ENCODE data around the gene ARHGEF7.
"Not testable (repeated sequence)": the region's sequence is repeated elsewhere in the genome, so short reads cannot be mapped to it uniquely, and the experiment has no call there.

ARHGEF7 gene

DNA sequence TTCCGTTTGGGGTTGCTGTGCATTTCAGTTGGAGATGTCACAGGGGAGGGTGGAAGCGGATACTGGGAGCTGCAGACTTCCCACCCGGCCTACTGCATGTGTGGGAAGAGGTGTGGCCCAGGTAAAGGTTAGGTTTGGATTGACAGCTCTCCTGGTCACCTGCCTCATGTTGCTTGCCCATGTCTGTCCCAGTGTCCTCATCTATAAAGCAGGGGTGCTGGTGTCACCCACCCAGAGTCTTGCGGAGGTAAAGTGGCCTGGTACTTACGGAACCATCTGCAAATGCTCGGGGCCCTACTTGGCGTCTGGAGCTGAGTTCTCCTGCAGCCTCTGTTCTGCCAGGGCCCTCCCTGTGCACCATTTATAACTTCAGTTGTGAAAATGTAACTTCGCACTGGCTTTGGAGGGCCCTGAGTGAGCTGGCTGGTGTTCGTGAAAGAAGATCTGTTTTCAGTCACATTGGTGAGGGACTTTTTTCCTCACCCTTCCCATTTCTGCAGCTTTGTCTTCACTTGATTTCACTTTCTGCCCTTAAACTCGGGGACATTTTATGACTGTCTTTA is 140.2 kb downstream of the ARHGEF7 start:
- no peak for DNase-seq (ENCODE audit: low spot score)

DNA sequence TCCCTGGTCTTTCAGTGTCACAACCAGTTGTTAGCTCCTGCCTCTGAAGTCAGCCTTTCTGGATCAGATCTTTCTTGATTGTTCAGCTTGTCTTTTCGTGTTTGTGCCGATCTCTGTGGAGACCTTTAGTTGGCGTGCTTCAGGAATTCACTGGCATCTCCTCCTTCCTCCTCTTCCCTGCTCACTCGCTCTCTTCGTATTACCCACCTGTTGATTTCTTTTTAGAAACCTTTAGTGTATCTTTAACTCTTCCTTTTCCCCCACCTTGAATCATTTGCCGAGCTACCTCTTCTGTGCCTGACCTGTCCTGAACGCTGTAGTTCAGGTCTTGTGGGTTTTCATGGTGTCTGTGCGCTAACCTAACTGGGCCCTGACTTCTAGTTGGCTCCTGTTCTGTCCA is 141.3 kb downstream of the ARHGEF7 start:
- no peak for DNase-seq (ENCODE audit: low spot score)

GRCh38 chr13:111256946-111257345 is 141.8 kb downstream of the ARHGEF7 start:
- no peak for DNase-seq (ENCODE audit: low spot score)

DNA sequence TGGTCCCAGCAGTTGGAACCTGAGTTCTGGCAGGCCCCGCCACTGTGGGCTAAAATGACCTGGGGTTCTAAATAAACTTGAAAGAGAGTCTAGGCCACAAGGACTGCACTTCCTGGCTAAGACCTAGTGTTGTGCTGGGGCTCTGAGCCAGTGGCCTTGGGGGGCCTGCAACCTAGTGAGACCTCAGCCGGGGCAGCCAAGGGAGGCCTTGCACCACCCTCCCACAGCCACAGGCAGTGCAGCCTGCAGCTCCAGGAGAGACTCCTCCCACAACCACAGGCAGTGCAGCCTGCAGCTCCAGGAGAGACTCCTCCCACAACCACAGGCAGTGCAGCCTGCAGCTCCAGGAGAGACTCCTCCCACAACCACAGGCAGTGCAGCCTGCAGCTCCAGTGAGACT is 142.8 kb downstream of the ARHGEF7 start:
- DNase-seq (ENCODE audit: low spot score), result not testable (repeated sequence)

GRCh38 chr13:111258637-111259036 is 143.5 kb downstream of the ARHGEF7 start:
- no peak for DNase-seq (ENCODE audit: low spot score)

DNA sequence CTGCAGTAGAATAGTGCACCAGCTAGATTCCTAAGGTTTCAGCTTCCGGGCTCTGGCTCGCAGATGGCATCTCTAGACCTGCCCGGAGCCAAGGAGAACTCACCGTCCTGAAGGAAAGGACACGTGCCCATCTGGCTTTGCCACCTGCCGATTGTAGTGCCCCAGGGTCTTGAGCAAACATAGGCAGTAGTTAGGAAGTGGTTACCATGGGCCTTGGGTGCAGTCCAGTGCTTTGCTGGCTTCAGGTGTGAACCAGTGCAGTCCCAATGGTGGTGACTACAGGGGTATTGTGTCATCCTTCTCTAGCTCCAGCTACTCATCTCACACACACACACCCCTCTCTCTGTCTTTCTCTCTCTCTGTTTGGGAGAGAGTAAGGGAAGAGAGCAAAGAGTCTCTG is 143.9 kb downstream of the ARHGEF7 start:
- DNase-seq (ENCODE audit: low spot score), result no peak

DNA sequence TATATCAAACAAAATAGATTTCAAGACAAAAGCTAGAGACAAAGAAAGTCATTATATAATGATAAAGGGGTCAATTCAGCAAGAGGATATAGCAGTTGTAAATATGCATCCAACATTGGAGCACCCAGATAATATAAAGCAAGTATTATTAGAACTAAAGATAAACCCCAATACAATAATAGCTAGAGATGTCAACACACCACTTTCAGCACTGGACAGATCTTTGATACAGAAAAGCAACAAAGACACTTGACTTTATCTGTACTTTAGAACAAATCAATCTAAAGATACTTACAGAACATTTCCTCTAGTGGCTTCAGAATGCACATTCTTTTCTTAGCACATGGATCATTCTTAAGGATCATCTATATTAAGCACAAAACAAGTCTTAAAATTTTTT is 146.2 kb downstream of the ARHGEF7 start:
- no peak for DNase-seq (ENCODE audit: low spot score)

- no peak for DNase-seq (ENCODE audit: low spot score)
These were observed 147.2 kb downstream of the ARHGEF7 start for GRCh38 chr13:111262281-111262680.

GRCh38 chr13:111262715-111263114 is 147.6 kb downstream of the ARHGEF7 start:
- DNase-seq (ENCODE audit: low spot score), result no peak

DNA sequence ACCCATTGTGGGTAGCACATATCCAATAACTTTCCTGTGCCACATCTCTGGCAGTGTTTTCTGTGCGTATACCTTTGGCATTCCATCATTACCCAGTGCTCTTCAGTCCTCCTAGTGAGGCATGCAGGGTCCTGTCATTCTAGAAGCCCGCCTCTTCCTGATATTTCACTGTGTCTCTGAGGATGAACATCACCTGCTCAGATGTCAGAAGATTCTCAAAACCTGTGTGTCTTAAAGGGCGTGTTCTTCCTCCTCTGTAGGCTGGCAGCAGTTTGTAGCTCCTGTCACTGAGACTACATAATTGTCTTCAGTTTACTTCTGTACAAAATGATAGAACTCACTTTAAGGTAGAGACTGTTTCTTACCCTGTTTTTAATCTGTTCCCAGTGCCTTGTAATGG is 148.5 kb downstream of the ARHGEF7 start:
- DNase-seq (ENCODE audit: low spot score), result no peak

DNA sequence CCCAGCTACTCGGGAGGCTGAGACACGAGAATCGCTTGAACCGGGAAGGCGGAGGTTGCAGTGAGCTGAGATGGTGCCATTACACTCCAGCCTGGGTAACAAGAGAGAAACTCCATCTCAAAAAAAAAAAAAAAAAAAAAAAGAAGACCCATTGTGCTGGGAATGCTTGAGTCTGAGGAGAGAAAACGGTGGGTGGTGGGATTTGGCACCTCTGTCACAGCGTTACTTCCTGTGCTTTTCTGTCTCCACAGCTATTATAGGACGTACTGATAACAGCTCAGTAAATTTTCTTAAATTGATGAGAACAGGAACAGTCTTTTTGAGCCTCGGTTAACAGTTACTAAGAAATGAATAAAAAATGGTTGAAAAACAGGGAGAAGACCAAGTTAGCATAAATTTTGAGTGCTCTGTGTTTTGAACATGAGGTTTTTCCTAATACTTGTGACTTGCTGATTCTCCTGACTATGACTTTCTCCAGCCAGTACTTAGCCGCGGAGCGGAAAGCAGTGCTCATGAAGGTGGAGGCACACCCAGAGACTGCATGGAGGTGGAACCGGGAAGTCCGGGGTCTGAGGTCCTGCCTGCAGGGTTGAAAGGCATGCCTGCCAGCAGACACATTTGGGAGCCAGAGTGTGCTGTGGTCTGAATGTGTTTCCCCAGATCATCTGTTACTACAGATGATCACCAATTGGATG is 150.0 kb downstream of the ARHGEF7 start:
- no peak for DNase-seq (ENCODE audit: low spot score)

DNA sequence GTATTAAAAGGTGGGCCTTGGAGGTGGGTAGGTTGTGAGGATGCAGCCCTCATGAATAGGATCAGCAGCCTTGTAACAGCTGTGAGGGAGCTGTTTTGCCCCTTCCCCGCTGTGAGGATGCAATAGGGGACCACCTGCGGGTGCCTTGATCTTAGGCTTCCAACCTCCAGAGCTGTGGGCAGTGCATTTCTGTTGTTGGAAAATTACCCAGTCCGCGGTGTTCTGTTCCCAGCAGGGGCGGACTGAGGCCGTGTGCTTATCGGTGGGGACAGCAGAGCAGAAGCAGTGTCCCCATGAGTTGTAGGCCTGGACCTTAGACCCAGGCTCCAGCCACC is 150.6 kb downstream of the ARHGEF7 start:
- DNase-seq (ENCODE audit: low spot score), result no peak

GRCh38 chr13:111267205-111267604 is 152.1 kb downstream of the ARHGEF7 start:
- no peak for DNase-seq (ENCODE audit: low spot score)

GRCh38 chr13:111267784-111268183 is 152.7 kb downstream of the ARHGEF7 start:
- no peak for DNase-seq (ENCODE audit: low spot score)

GRCh38 chr13:111269508-111269907 is 154.4 kb downstream of the ARHGEF7 start:
- no peak for DNase-seq (ENCODE audit: low spot score)

GRCh38 chr13:111270126-111270525 is 155.0 kb downstream of the ARHGEF7 start:
- peak; percentile 27 for DNase-seq (ENCODE audit: low spot score)

- DNase-seq (ENCODE audit: low spot score), result peak; percentile 61
These were observed 155.9 kb downstream of the ARHGEF7 start for GRCh38 chr13:111270765-111271698.

- no peak for DNase-seq (ENCODE audit: low spot score)
These were observed 157.0 kb downstream of the ARHGEF7 start for GRCh38 chr13:111272117-111272516.

DNA sequence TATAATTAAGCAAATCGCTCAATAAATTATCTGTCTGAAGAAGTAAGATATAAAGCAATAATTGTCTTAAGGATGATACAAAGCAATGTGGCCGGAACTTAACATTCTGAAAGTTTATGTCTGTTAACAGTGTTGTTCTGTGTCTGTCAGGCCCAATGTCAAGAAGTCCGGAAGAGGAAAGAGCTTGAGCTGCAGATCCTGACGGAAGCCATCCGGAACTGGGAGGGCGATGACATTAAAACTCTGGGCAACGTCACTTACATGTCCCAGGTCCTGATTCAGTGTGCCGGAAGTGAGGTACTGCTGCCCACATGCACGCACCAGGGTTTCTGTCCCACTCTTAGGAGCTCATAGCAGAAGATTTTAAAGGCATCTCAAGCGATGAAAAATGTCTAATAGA is 160.3 kb downstream of the ARHGEF7 start:
- DNase-seq (ENCODE audit: low spot score), result no peak

GRCh38 chr13:111275995-111276618 is 161.0 kb downstream of the ARHGEF7 start:
- DNase-seq (ENCODE audit: low spot score), result no peak

DNA sequence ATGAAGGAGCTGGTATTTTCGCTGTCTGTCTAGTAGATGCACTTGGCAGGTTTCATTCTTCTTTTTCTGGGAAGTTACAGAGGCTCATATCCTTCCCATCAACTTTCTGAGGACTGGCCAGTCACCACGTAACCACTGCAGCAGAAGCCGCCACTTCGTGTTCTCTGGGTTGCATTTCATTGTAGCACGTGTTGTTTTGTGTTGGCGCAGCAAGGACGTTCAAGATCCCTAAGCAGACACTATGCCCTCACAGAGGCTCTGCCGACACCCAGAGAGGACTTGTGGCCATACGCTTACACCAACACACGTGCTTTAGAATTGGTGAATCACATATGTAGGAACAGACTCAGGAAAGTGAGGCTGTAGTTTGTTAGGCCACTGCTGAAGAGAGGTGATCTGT is 163.1 kb downstream of the ARHGEF7 start:
- DNase-seq (ENCODE audit: low spot score), result no peak

- no peak for DNase-seq (ENCODE audit: low spot score)
These were observed 163.9 kb downstream of the ARHGEF7 start for GRCh38 chr13:111278743-111279652.
